LNCAP (cell line): ENCODE data around the gene LBH.

Experiments used
- CTCF ChIP-seq: fragments of 450-650 bp; IDR thresholded peaks from 2 replicates; pipeline ENCODE4 v1.5.1; 2017; ENCODE audit warnings: mild to moderate bottlenecking

Gene LBH

GRCh38 chr2:30257266-30258214, 26.2 kb downstream of the LBH start:
- no peak for TF ChIP-seq CTCF

- TF ChIP-seq CTCF: no peak
These were observed 27.7 kb downstream of the LBH start for GRCh38 chr2:30259071-30259470.

GRCh38 chr2:30259827-30260679, 28.7 kb downstream of the LBH start:
- TF ChIP-seq CTCF: no peak

- no peak for TF ChIP-seq CTCF
These were observed 29.6 kb downstream of the LBH start for GRCh38 chr2:30260941-30261340.

- TF ChIP-seq CTCF: no peak
These were observed 30.4 kb downstream of the LBH start for GRCh38 chr2:30261695-30262211.

- TF ChIP-seq CTCF: no peak
These were observed 31.5 kb downstream of the LBH start for GRCh38 chr2:30262716-30263309.

- TF ChIP-seq CTCF: no peak
These were observed 32.9 kb downstream of the LBH start for GRCh38 chr2:30264274-30264673.
